Neural crest cell (in vitro differentiated cells): ENCODE data around the gene MTMR2. TPM values are rescaled to one million over a fixed set of nuclear protein-coding genes. Genes with fewer than 3 reads are reported as not detected.

Experiments
- DNase-seq: peaks from one replicate; pipeline ENCODE4 v3.0.0; 2021; ENCODE audit warnings: low read depth, mixed read lengths, low spot score
- H3K27ac Mint-ChIP-seq: one replicate; pipeline ENCODE4 v1.8.0; 2021; ENCODE audit warnings: mild to moderate bottlenecking, mixed read lengths; ENCODE audit not compliant: unreplicated experiment
- H3K27me3 Mint-ChIP-seq: 2 replicates; pipeline ENCODE4 v1.8.0; 2021; ENCODE audit warnings: low read depth, mild to moderate bottlenecking, mixed read lengths
- H3K36me3 Mint-ChIP-seq: 2 replicates; pipeline ENCODE4 v1.8.0; 2021; ENCODE audit warnings: low read depth, mild to moderate bottlenecking, mixed read lengths
- H3K4me1 Mint-ChIP-seq: 2 replicates; pipeline ENCODE4 v1.8.0; 2021; ENCODE audit warnings: mixed read lengths
- H3K4me3 Mint-ChIP-seq: one replicate; pipeline ENCODE4 v1.8.0; 2021; ENCODE audit warnings: mild to moderate bottlenecking, mixed read lengths
- H3K9me3 Mint-ChIP-seq: 2 replicates; pipeline ENCODE4 v1.8.0; 2021; ENCODE audit warnings: mixed read lengths
- CTCF ChIP-seq: fragments of 200-600 bp; sonication (generic); conservative IDR thresholded peaks from 2 replicates; pipeline ENCODE4 v1.5.0; 2021; ENCODE audit warnings: antibody characterized with exemption, mild to moderate bottlenecking
- total RNA-seq: library from RNA; stranded (reverse); gene quantifications from 2 replicates; pipeline ENCODE4 v1.2.1, GENCODE V29; 2021

MTMR2 gene
- total RNA-seq, 1 donor from 2014 or later: 49.9 TPM

GRCh38 chr11:95849087-95849825 is 74.7 kb downstream of the MTMR2 start:
- peak; percentile 15 for DNase-seq
- TF ChIP-seq CTCF: peak; percentile 65
- no peaks in the 10 kb centered on the region for H3K9me3 Mint-ChIP-seq

DNA sequence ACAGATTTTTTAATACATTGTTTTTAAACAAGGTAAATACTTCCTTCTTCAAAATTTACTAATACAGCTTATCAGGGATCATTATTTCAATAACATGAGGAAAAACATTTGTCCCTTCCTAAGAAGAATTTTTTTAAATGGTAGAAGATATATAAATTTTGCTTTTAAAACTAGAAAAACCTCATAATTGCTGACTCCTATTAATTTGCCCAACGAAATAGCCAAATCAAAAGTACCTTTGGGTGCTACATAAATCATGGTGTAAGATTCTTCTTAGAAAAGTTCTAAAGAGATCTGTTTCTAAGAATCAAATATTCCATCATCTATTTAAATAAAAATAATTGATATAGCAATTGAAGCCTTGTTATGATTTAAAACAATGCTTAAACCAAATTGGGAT is 78.7 kb downstream of the MTMR2 start:
- H3K4me3 Mint-ChIP-seq: no peak overlapping the region
- no peaks in the 10 kb centered on the region for H3K9me3 Mint-ChIP-seq
- H3K36me3 Mint-ChIP-seq: no peaks in the 10 kb centered on the region
- H3K27me3 Mint-ChIP-seq: no peaks in the 10 kb centered on the region
- H3K4me1 Mint-ChIP-seq: no peaks in the 10 kb centered on the region
- no peak for TF ChIP-seq CTCF
- no peak overlapping the region for H3K27ac Mint-ChIP-seq
- no peak for DNase-seq

More at GRCh38 chr11:95849087-95849825, 74.7 kb downstream of the MTMR2 start:
- Mint-ChIP-seq H3K36me3 (no peaks in the 10 kb centered on the region), H3K4me1 (peaks cover 4% of the 10 kb centered on the region), H3K4me3 (no peak overlapping the region), H3K27me3 (no peaks in the 10 kb centered on the region), H3K27ac (no peak overlapping the region)

GRCh38 chr11:95835768-95836488 is 88.0 kb downstream of the MTMR2 start:
- no peak overlapping the region for H3K4me3 Mint-ChIP-seq
- no peaks in the 10 kb centered on the region for H3K36me3 Mint-ChIP-seq
- no peaks in the 10 kb centered on the region for H3K4me1 Mint-ChIP-seq
- peak; percentile 57 for DNase-seq
- TF ChIP-seq CTCF: peak; percentile 94
- H3K9me3 Mint-ChIP-seq: no peaks in the 10 kb centered on the region
- H3K27ac Mint-ChIP-seq: no peak overlapping the region
- H3K27me3 Mint-ChIP-seq: no peaks in the 10 kb centered on the region

DNA sequence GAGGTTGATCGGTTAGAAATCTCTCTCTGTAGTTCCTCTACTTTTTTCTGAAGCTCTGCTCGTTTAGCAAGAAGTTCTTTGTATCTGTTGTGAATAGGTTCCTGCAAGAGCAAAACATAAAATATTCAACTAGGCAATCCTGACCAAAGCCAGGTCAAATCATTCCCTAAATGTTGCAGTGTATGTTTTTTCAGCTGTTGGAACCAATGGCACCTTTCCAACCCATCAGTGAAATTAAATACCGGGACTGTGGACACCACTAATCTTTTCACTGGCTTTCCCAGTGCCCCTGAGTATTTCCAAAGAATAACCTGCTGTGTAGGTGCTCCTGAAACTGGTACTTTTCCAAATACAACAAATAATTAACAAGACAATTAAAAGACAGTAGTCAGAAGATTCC is 88.6 kb downstream of the MTMR2 start:
- no peaks in the 10 kb centered on the region for H3K36me3 Mint-ChIP-seq
- no peaks in the 10 kb centered on the region for H3K9me3 Mint-ChIP-seq
- no peaks in the 10 kb centered on the region for H3K27me3 Mint-ChIP-seq
- no peak overlapping the region for H3K4me3 Mint-ChIP-seq
- TF ChIP-seq CTCF: no peak
- DNase-seq: no peak
- H3K27ac Mint-ChIP-seq: no peak overlapping the region
- H3K4me1 Mint-ChIP-seq: no peaks in the 10 kb centered on the region

GRCh38 chr11:95833378-95833777 is 90.5 kb downstream of the MTMR2 start:
- Mint-ChIP-seq H3K27me3 (no peaks in the 10 kb centered on the region), H3K36me3 (peaks cover 7% of the 10 kb centered on the region), H3K4me3 (no peak overlapping the region), H3K9me3 (no peaks in the 10 kb centered on the region), H3K4me1 (no peaks in the 10 kb centered on the region), H3K27ac (no peak overlapping the region)
- no peak for DNase-seq
- no peak for TF ChIP-seq CTCF
